OCI-LY1 (cell line): ENCODE data around the gene MBNL2.

Experiments
- H2AFZ ChIP-seq: fragments of 200-600 bp; sonication (generic), shearing (Covaris generic); 2 replicates; pipeline ENCODE4 v1.6.0; 2014; ENCODE audit warnings: antibody characterized with exemption, mild to moderate bottlenecking, low read length
- H3F3A ChIP-seq: fragments of 200-600 bp; sonication (generic), shearing (Covaris generic); 2 replicates; pipeline ENCODE4 v1.6.0; 2014; ENCODE audit warnings: mild to moderate bottlenecking, antibody characterized with exemption, low read length, moderate library complexity; ENCODE audit not compliant: insufficient read depth
- H3K27ac ChIP-seq: fragments of 200-600 bp; sonication (generic); 2 replicates; pipeline ENCODE4 v1.5.1; 2014; ENCODE audit warnings: low read length, mixed run types, mild to moderate bottlenecking, low read depth; ENCODE audit not compliant: poor library complexity, severe bottlenecking
- H3K27me3 ChIP-seq: fragments of 200-600 bp; sonication (generic); 2 replicates; pipeline ENCODE4 v1.6.0; 2014; ENCODE audit warnings: antibody characterized with exemption, mild to moderate bottlenecking, low read length, moderate library complexity; ENCODE audit not compliant: insufficient read depth
- H3K36me3 ChIP-seq: fragments of 200-600 bp; sonication (generic); 2 replicates; pipeline ENCODE4 v1.6.1; 2014; ENCODE audit warnings: mild to moderate bottlenecking, antibody characterized with exemption, low read length, moderate library complexity, mixed read lengths; ENCODE audit not compliant: insufficient read depth
- H3K4me1 ChIP-seq: fragments of 200-600 bp; sonication (generic); 2 replicates; pipeline ENCODE4 v1.5.1; 2014; ENCODE audit warnings: mild to moderate bottlenecking, low read length, moderate library complexity; ENCODE audit not compliant: insufficient read depth, severe bottlenecking
- H3K4me2 ChIP-seq: fragments of 200-600 bp; sonication (generic), shearing (Covaris generic); 2 replicates; pipeline ENCODE4 v1.6.1; 2014; ENCODE audit warnings: low read length
- H3K4me3 ChIP-seq: fragments of 200-600 bp; sonication (generic); 2 replicates; pipeline ENCODE4 v1.5.1; 2014; ENCODE audit warnings: low read length, low read depth, mild to moderate bottlenecking, mixed read lengths; ENCODE audit not compliant: poor library complexity, severe bottlenecking
- H3K79me2 ChIP-seq: fragments of 200-600 bp; shearing (Covaris generic); 2 replicates; pipeline ENCODE4 v1.6.1; 2016; ENCODE audit warnings: mixed run types, low read length, mixed read lengths; ENCODE audit not compliant: insufficient read depth
- H3K9ac ChIP-seq: fragments of 200-600 bp; sonication (generic), shearing (Covaris generic); 2 replicates; pipeline ENCODE4 v1.6.1; 2014; ENCODE audit warnings: mild to moderate bottlenecking, low read length, mixed read lengths
- H3K9me2 ChIP-seq: fragments of 200-600 bp; sonication (generic), shearing (Covaris generic); 2 replicates; pipeline ENCODE4 v1.6.1; 2014; ENCODE audit warnings: low read depth, mild to moderate bottlenecking, low read length, mixed read lengths
- H3K9me3 ChIP-seq: fragments of 200-600 bp; shearing (Covaris generic); 2 replicates; pipeline ENCODE4 v1.6.1; 2014; ENCODE audit warnings: low read length, mixed read lengths
- H4K20me1 ChIP-seq: fragments of 200-600 bp; sonication (generic), shearing (Covaris generic); 2 replicates; pipeline ENCODE4 v1.6.0; 2016; ENCODE audit warnings: mild to moderate bottlenecking, low read length; ENCODE audit not compliant: insufficient read depth
- EZH2 ChIP-seq: fragments of 200-600 bp; sonication (generic), shearing (Covaris generic); IDR thresholded peaks from 2 replicates; pipeline ENCODE4 v1.8.0; 2017; ENCODE audit warnings: borderline replicate concordance, mixed run types, mild to moderate bottlenecking, antibody characterized with exemption, low read length, moderate library complexity, mixed read lengths
- TF ChIP-seq, protein P1 (sequence below): fragments of 200-600 bp; sonication (generic), shearing (Covaris generic); IDR thresholded peaks from 2 replicates; pipeline ENCODE4 v1.5.1; 2017; ENCODE audit warnings: mild to moderate bottlenecking, antibody characterized with exemption, low read length, moderate library complexity, mixed read lengths

Gene MBNL2

GRCh38 chr13:97238883-97239282 is 16.8 kb downstream of the MBNL2 start:
- no peaks in the 10 kb centered on the region for H4K20me1 ChIP-seq
- no peak overlapping the region for H3K4me2 ChIP-seq
- no peaks in the 10 kb centered on the region for H3K4me1 ChIP-seq
- no peak overlapping the region for H3K27ac ChIP-seq
- no peaks in the 10 kb centered on the region for H3K9me2 ChIP-seq
- peaks cover under 1% of the 10 kb centered on the region for H3K79me2 ChIP-seq
- H3K27me3 ChIP-seq: no peaks in the 10 kb centered on the region
- no peaks in the 10 kb centered on the region for H3K9me3 ChIP-seq
- H2AFZ ChIP-seq: no peak overlapping the region
- no peaks in the 10 kb centered on the region for H3F3A ChIP-seq
- TF ChIP-seq, protein P1, sequence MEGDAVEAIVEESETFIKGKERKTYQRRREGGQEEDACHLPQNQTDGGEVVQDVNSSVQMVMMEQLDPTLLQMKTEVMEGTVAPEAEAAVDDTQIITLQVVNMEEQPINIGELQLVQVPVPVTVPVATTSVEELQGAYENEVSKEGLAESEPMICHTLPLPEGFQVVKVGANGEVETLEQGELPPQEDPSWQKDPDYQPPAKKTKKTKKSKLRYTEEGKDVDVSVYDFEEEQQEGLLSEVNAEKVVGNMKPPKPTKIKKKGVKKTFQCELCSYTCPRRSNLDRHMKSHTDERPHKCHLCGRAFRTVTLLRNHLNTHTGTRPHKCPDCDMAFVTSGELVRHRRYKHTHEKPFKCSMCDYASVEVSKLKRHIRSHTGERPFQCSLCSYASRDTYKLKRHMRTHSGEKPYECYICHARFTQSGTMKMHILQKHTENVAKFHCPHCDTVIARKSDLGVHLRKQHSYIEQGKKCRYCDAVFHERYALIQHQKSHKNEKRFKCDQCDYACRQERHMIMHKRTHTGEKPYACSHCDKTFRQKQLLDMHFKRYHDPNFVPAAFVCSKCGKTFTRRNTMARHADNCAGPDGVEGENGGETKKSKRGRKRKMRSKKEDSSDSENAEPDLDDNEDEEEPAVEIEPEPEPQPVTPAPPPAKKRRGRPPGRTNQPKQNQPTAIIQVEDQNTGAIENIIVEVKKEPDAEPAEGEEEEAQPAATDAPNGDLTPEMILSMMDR: no peak
- TF ChIP-seq EZH2: no peak
- no peaks in the 10 kb centered on the region; the same call in 1 of the 2 replicates for H3K36me3 ChIP-seq
- H3K9ac ChIP-seq: no peak overlapping the region
- H3K4me3 ChIP-seq: no peak overlapping the region

DNA sequence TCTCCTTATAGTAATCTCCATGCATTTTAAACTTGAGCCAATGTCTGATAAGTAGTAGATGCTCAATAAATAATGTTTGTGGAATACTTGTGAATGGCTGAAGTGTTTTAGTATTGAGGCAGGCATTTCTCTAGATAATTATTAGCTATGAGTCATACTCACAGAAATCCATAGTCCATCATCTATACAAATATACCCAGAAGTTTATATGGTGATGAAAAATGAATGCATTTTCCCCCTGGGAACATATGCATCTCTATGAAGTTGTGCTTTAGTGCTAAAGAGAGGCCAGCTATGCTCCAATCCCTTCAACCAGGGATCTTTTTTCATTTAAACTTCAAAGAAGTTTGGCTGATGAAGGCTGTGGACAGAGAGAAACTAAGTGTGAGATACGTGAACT is 17.2 kb downstream of the MBNL2 start:
- no peaks in the 10 kb centered on the region for H3K9me3 ChIP-seq
- no peaks in the 10 kb centered on the region; the same call in 1 of the 2 replicates for H3K36me3 ChIP-seq
- H3K27me3 ChIP-seq: no peaks in the 10 kb centered on the region
- H4K20me1 ChIP-seq: no peaks in the 10 kb centered on the region
- TF ChIP-seq EZH2: no peak
- TF ChIP-seq, protein P1: no peak
- H2AFZ ChIP-seq: no peak overlapping the region
- H3K4me1 ChIP-seq: no peaks in the 10 kb centered on the region
- H3K79me2 ChIP-seq: no peaks in the 10 kb centered on the region; the same call in 1 of the 2 replicates
- no peak overlapping the region for H3K4me3 ChIP-seq
- H3K27ac ChIP-seq: no peak overlapping the region
- H3F3A ChIP-seq: no peaks in the 10 kb centered on the region
- no peaks in the 10 kb centered on the region for H3K9me2 ChIP-seq
- H3K9ac ChIP-seq: no peak overlapping the region
- no peak overlapping the region for H3K4me2 ChIP-seq

DNA sequence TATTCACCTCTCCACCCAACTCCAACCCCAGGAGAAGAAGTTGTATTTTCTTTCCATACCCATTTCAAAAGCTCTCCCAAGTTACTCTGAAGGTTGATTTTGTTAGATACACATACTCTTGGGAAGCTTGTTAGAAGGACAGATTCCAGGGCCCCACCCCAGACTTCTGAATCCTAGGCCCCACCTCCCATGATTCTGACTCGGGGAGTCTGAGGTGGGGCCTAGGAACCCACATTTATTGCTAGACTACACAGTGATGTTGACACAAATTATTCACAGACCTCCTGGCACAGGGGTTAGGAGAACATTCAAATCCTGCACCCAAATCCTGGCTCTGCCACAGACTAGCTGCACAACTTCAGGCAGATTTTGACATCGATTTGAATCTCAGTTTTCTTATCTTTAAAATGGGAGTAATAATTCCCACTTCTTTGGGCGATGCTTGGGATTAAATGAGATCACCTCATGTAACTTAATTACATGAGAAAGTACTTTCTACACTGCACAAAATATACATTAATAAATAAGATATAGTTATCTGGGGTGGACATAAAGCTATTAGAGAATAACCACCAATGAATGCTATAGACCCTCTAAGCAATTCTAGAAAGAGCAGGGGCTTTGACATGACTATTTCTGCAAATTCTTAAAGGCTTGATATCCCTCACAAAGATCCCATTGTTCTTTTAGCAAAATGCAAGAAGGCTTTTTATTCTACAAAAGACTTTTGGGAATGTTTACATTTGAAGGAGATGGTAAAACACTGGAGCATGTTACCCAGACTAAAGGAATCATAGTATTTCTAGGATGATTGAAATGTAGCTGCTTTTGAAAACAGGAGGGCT is 18.0 kb downstream of the MBNL2 start:
- no peaks in the 10 kb centered on the region for H4K20me1 ChIP-seq
- no peak overlapping the region for H3K4me3 ChIP-seq
- no peaks in the 10 kb centered on the region for H3K4me1 ChIP-seq
- no peak overlapping the region for H3K9ac ChIP-seq
- no peaks in the 10 kb centered on the region; the same call in 1 of the 2 replicates for H3K79me2 ChIP-seq
- no peaks in the 10 kb centered on the region for H3K9me3 ChIP-seq
- no peaks in the 10 kb centered on the region for H3K27me3 ChIP-seq
- H3K36me3 ChIP-seq: no peaks in the 10 kb centered on the region; the same call in 1 of the 2 replicates
- no peak for TF ChIP-seq EZH2
- TF ChIP-seq, protein P1: no peak
- H2AFZ ChIP-seq: no peak overlapping the region
- no peaks in the 10 kb centered on the region for H3K9me2 ChIP-seq
- H3K4me2 ChIP-seq: no peak overlapping the region
- H3F3A ChIP-seq: no peaks in the 10 kb centered on the region
- no peak overlapping the region for H3K27ac ChIP-seq
